ENCODE data around the gene SLC25A38. TPM values are rescaled to one million over a fixed set of nuclear protein-coding genes. Genes with fewer than 3 reads are reported as not detected.
"Not testable (repeated sequence)": the region's sequence is repeated elsewhere in the genome, so short reads cannot be mapped to it uniquely, and the experiment has no call there.

SLC25A38 gene
- total RNA-seq, 4 donors from 2014 or later = 6.2 to 21.7 (median 12.6) TPM

DNA sequence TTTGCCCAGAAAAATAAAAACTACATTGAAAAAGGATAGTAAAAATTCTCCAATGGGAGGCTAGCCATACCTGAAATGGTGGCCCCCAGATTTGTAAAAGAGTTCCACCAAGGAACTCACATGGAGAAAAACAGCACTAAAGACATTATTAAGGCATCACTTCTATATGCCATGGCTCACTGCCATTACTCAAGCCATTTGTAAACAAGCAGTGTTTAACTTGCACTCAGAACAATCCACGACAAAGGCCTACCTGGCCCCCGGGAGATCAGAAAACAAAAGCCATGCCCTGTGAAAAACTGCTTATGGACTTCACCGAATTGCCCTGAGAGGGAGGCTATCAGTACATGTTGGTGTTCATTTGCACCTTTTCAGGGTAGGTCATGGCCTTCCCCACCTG lies 34.1 kb upstream of the SLC25A38 start:
- 30 to 50% methylated on average over 3 of the region's 3 CpGs for WGBS, 2 donors
- Histone ChIP-seq H3K9me3 (no peaks in the 10 kb centered on the region), H3K27me3 (no peaks in the 10 kb centered on the region), H3K27ac (no peak overlapping the region), H3K4me3 (no peak overlapping the region), H3K36me3 (no peaks in the 10 kb centered on the region), H3K4me1 (no peaks in the 10 kb centered on the region)
- intact Hi-C loops (cut with DNase I) = no loop called here
- TF ChIP-seq, protein P1, sequence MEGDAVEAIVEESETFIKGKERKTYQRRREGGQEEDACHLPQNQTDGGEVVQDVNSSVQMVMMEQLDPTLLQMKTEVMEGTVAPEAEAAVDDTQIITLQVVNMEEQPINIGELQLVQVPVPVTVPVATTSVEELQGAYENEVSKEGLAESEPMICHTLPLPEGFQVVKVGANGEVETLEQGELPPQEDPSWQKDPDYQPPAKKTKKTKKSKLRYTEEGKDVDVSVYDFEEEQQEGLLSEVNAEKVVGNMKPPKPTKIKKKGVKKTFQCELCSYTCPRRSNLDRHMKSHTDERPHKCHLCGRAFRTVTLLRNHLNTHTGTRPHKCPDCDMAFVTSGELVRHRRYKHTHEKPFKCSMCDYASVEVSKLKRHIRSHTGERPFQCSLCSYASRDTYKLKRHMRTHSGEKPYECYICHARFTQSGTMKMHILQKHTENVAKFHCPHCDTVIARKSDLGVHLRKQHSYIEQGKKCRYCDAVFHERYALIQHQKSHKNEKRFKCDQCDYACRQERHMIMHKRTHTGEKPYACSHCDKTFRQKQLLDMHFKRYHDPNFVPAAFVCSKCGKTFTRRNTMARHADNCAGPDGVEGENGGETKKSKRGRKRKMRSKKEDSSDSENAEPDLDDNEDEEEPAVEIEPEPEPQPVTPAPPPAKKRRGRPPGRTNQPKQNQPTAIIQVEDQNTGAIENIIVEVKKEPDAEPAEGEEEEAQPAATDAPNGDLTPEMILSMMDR (IDR thresholded peaks at IDR 0.05) = no peak
- TF ChIP-seq POLR2A (IDR thresholded peaks at IDR 0.05) = no peak
- DNase-seq = no peak

DNA sequence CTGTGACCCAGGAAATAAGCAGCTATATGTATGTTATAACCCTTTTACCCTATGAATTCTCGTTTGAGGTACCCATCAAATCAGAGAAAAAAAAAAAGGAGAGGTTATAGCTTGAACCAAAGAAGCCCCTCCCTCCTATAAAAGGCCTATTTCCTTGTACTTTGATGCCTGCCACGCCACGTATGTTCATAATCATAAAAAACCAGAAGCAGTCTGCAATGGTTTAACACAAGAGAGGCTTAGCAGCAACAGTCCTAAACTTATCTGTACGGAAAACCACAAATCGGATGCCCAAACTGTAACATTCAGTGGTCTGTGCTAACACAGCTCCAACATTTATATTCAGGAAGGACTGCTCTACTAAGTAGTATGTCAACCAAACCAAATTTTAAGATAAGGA lies 32.5 kb upstream of the SLC25A38 start:
- Histone ChIP-seq H3K27me3 (no peaks in the 10 kb centered on the region), H3K4me3 (no peak overlapping the region), H3K9me3 (no peaks in the 10 kb centered on the region), H3K36me3 (no peaks in the 10 kb centered on the region), H3K4me1 (no peaks in the 10 kb centered on the region), H3K27ac (no peak overlapping the region)
- TF ChIP-seq POLR2A (IDR thresholded peaks at IDR 0.05) = no peak
- TF ChIP-seq, protein P1 (IDR thresholded peaks at IDR 0.05) = no peak
- intact Hi-C loops (cut with DNase I) = no loop called here
- no peak for DNase-seq
- 65 to 76% methylated on average over 5 of the region's 5 CpGs for WGBS, 2 donors

DNA sequence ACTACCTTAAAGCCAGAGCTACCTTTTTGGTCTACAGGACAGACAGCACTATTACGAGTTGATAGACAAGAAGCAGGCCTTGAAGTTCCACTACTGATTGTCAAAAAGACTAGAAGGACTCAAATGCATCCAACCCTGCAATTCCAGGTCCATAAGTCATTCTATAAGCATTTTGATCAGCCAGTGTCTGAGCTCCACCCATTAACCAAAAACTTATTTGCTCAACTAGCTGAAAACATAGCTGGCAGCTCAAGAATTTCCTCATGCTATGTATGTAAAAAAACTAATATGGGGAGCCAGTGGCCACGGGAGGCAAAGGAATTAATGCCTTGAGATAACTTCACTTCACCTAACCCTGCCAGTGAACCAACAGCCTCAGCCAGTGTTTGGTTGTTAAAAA lies 32.0 kb upstream of the SLC25A38 start:
- 56 to 61% methylated on average over 2 of the region's 2 CpGs for WGBS, 2 donors
- H3K4me3 ChIP-seq; H3K9me3 ChIP-seq; H3K4me1 ChIP-seq; H3K27ac ChIP-seq; DNase-seq; intact Hi-C loops (cut with DNase I); H3K27me3 ChIP-seq; H3K36me3 ChIP-seq: not testable (repeated sequence)

DNA sequence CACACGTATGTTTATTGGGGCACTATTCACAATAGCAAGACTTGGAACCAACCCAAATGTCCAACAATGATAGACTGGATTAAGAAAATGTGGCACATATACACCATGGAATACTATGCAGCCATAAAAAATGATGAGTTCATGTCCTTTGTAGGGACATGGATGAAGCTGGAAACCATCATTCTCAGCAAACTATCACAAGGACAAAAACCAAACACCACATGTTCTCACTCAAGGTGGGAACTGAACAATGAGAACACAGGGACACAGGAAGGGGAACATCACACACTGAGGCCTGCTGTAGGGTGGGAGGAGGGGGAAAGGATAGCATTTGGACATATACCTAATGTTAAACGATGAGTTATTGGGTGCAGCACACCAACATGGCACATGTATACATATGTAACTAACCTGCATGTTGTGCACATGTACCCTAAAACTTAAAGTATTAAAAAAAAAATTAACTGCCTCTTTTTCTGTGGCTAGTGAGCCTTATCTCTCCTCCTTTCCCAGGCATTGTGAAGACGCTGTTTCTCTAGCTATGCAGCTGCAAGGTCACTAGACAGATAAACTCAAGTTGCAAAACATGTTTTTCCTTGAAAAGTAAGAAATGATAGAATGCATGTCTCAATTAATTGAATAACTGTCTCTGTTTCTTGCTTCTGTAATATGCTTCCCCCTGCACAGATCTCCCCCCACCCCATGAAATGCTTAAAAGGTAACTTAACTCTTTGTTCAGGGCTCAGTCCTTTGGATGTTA lies 29.8 kb upstream of the SLC25A38 start:
- H3K27me3 ChIP-seq; intact Hi-C loops (cut with DNase I): not testable (repeated sequence)
- WGBS, 2 donors = 57 to 64% methylated on average over 3 of the region's 3 CpGs

DNA sequence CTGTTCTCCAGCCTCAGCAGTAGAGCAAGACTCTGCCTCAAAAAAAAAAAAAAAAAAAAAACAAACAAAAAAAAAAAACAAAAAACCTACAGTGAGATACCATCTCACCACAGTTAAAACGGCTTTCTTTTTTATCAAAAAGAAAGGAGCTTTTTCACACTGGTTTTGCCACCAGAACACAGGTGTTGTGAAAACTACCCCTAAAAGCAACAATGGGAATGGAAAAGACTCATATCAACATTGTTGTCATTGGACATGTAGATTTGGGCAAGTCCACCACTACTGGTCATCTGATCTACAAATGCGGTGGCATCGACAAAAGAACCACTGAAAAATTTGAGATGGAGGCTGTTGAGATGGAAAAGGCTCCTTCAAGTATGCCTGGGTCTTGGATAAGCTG lies 24.8 kb upstream of the SLC25A38 start:
- TF ChIP-seq, protein P1 (IDR thresholded peaks at IDR 0.05) = no peak
- TF ChIP-seq POLR2A (IDR thresholded peaks at IDR 0.05) = no peak
- Histone ChIP-seq H3K4me3 (no peak overlapping the region), H3K36me3 (no peaks in the 10 kb centered on the region), H3K4me1 (no peaks in the 10 kb centered on the region), H3K27ac (no peak overlapping the region), H3K9me3 (no peaks in the 10 kb centered on the region), H3K27me3 (no peaks in the 10 kb centered on the region)
- intact Hi-C loops (cut with DNase I) = no loop called here
- no peak for DNase-seq
- WGBS, 2 donors = 74 to 85% methylated on average over 3 of the region's 3 CpGs

More for the DNA sequence above, 29.8 kb upstream of the SLC25A38 start:
- H3K27ac ChIP-seq, H3K4me1 ChIP-seq, DNase-seq, H3K9me3 ChIP-seq, H3K36me3 ChIP-seq, H3K4me3 ChIP-seq: not testable (repeated sequence)

DNA sequence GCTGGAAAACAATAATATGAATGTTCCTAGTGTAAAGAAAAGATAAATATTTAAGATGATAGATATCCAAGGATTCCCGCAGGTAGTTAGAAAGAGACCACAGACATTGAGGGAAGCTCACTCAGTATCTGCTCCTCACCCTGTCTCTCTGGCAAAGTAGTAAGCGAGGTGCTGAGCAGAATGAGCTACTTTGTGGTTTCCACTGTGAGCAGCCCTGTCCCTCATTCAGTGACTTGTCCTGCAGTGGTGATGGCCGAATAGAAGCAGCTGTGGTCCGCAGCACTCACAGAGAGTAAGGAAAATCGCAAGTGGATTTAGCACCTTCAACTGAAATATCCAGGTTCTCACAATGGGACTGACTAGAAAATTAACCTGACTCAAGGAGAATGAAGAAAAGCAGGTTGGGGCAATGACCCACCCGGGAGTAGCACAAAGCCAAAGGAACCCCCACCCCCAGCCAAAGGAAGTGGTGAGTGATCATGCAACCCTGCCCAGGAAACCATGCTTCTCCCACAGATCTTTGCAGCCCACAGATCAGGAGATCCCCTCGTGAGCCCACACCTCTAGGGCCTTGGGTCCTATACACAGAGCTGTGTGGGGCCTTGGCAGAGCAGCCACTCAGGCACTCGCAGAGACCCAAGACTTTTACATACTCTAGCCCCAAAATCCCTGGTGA lies 21.8 kb upstream of the SLC25A38 start:
- H3K27ac ChIP-seq = no peak overlapping the region
- 66 to 67% methylated on average over 7 to 8 of the region's 8 CpGs for WGBS, 2 donors
- DNase-seq = no peak
- H3K4me1 ChIP-seq = no peaks in the 10 kb centered on the region
- intact Hi-C loops (cut with DNase I) = no loop called here
- H3K27me3 ChIP-seq = no peaks in the 10 kb centered on the region
- no peaks in the 10 kb centered on the region for H3K36me3 ChIP-seq
- H3K4me3 ChIP-seq = no peak overlapping the region
- no peaks in the 10 kb centered on the region for H3K9me3 ChIP-seq
- no peak for TF ChIP-seq POLR2A (IDR thresholded peaks at IDR 0.05)
- TF ChIP-seq, protein P1 (IDR thresholded peaks at IDR 0.05) = no peak

Measured in esophagus squamous epithelium (tissue), 5 donors.